Sigmoid colon (tissue), 7 donors: ENCODE measurements around the gene SIDT2. TPM values are rescaled to one million over a fixed set of nuclear protein-coding genes. Genes with fewer than 3 reads are reported as not detected.

Experiments
- DNase-seq: peaks from one replicate; pipeline ENCODE4 v3.0.0-alpha.2; 2019
- H3K27ac ChIP-seq, 4 donors: fragments of 200-600 bp; sonication (generic); one replicate each; pipeline ENCODE4 v1.5.1; 2016 to 2019; ENCODE audit warnings: mild to moderate bottlenecking in 1 of 4
- H3K27me3 ChIP-seq, 3 donors: fragments of 200-600 bp; sonication (generic); one replicate each; pipeline ENCODE4 v1.5.1; 2019; ENCODE audit warnings: mild to moderate bottlenecking in 1 of 3
- H3K36me3 ChIP-seq, 4 donors: fragments of 200-600 bp; sonication (generic); one replicate each; pipeline ENCODE4 v1.5.1; 2016 to 2019
- H3K4me1 ChIP-seq, 4 donors: fragments of 200-600 bp; sonication (generic); one replicate each; pipeline ENCODE4 v1.5.1; 2017 to 2019
- H3K4me3 ChIP-seq, 4 donors: fragments of 200-600 bp; sonication (generic); one replicate each; pipeline ENCODE4 v1.5.1; 2017 to 2019; ENCODE audit warnings: mild to moderate bottlenecking in 2 of 4, moderate library complexity in 1 of 4
- H3K9me3 ChIP-seq, 4 donors: fragments of 200-600 bp in 3 of 4; sonication (generic) in 3 of 4; one replicate each; pipeline versions ENCODE4 v1.5.1 to v1.6.1; 2013 to 2019
- EP300 ChIP-seq, 4 donors: sonication (generic); formaldehyde crosslinking; IDR thresholded peaks; one replicate each; pipeline ENCODE4 v1.6.1; 2017; ENCODE audit warnings: antibody characterized with exemption in 4 of 4
- POLR2A ChIP-seq, 2 donors: fragments of 450-650 bp; IDR thresholded peaks; one replicate each; pipeline ENCODE4 v1.6.1; 2016; ENCODE audit warnings: antibody characterized with exemption in 2 of 2, mild to moderate bottlenecking in 2 of 2, moderate library complexity in 2 of 2
- POLR2AphosphoS5 ChIP-seq, 4 donors: sonication (generic); formaldehyde crosslinking; IDR thresholded peaks; one replicate each; pipeline ENCODE4 v1.6.1; 2017; ENCODE audit warnings: antibody characterized with exemption in 4 of 4
- WGBS, 2 donors: extraction: QIAGEN DNeasy Blood & Tissue Kit; methylation state at CpG; one replicate each; pipeline ENCODE4 v1.1.7; 2013; 5-methylcytosine and 5-hydroxymethylcytosine counted together
- intact Hi-C: fragments of 100-400 bp; cut with DNase I; formaldehyde crosslinking; loops from one replicate; pipeline ENCODE4 v1.15.1; 2023
- polyA plus RNA-seq, 3 donors: library from polyadenylated mRNA; stranded (reverse); fragments of 200-250 nt; gene quantifications; one replicate each; pipeline ENCODE4 v1.2.3, GENCODE V29; 2013
- total RNA-seq, 4 donors: library from RNA; depleted of rRNA; stranded (reverse); fragments of >200 nt; gene quantifications; one replicate each; pipeline ENCODE4 v1.1.0, GENCODE V29; 2016
- TF ChIP-seq, protein P1 (sequence below), 4 experiments: fragments of 450-650 bp in 3 of 4; fragments of 200-600 bp in 1 of 4; IDR thresholded peaks; one replicate each; pipeline ENCODE4 v1.5.1; 2016 to 2019; ENCODE audit warnings: antibody characterized with exemption in 4 of 4, mild to moderate bottlenecking in 3 of 4, moderate library complexity in 2 of 4
- donor health status: healthy with polysubstance abuse.
- donor health status: Bipolar disorder and iron deficiency.
- donor health status: healthy.

Gene SIDT2
- total and polyA plus RNA-seq, 7 donors, result 7.6 to 50.7 (median 22.1) TPM

DNA sequence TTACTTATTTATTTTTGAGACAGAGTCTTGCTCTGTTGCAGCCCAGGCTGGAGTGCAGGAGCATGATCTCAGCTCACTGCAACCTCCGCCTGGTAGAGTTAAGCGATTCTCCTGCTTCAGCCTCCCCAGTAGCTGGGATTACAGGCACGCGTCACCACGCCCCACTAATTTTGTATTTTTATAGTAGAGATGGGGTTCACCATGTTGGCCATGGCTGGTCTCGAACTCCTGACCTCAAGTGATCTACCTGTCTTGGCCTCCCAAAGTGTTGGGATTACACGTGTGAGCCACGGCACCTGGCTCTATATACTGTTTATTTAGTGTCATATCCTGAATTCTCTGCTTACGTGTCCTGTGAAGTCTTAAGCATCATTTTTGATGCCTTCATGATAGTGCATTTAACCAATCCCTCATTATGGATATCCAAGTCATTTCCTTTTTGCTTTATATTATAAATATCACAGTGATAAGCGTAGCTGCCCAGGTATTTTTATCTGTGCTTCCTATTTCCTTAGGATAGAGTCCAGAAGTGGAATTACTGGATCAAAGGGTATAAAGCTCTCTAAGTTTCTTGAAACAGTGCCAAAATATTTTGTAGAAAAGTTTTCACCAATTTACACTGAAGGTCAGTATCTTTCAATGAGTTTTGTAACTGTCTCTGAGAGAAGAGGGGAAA lies 871 bp upstream of the SIDT2 start:
- peaks cover 3 to 13% (median 7%) of the 10 kb centered on the region in 4 donors for H3K36me3 ChIP-seq
- no peaks in the 10 kb centered on the region for H3K9me3 ChIP-seq
- intact Hi-C loops, result loop anchor here (2.0 kb wide), 2 partner anchors 33 to 55 kb away; partner anchors contain the start of genes PAFAH1B2, PCSK7 and RNF214
- WGBS, 2 donors, result 35 to 73% methylated on average over 10 of the region's 10 CpGs
- no peak for TF ChIP-seq EP300 (IDR thresholded peaks at IDR 0.05)
- TF ChIP-seq POLR2AphosphoS5 (IDR thresholded peaks at IDR 0.05), result no peak
- no peak for TF ChIP-seq POLR2A (IDR thresholded peaks at IDR 0.05)
- TF ChIP-seq, protein P1, sequence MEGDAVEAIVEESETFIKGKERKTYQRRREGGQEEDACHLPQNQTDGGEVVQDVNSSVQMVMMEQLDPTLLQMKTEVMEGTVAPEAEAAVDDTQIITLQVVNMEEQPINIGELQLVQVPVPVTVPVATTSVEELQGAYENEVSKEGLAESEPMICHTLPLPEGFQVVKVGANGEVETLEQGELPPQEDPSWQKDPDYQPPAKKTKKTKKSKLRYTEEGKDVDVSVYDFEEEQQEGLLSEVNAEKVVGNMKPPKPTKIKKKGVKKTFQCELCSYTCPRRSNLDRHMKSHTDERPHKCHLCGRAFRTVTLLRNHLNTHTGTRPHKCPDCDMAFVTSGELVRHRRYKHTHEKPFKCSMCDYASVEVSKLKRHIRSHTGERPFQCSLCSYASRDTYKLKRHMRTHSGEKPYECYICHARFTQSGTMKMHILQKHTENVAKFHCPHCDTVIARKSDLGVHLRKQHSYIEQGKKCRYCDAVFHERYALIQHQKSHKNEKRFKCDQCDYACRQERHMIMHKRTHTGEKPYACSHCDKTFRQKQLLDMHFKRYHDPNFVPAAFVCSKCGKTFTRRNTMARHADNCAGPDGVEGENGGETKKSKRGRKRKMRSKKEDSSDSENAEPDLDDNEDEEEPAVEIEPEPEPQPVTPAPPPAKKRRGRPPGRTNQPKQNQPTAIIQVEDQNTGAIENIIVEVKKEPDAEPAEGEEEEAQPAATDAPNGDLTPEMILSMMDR (IDR thresholded peaks at IDR 0.05), result no peak
- peak overlapping the region; percentile 92 to 99 (median 96) for H3K27ac ChIP-seq
- DNase-seq, result peak; percentile 39
- H3K4me1 ChIP-seq, result peaks cover 0 to 49% (median 35%) of the 10 kb centered on the region in 4 donors
- peak overlapping the region; percentile 77 to 99 (median 88) for H3K4me3 ChIP-seq
- H3K27me3 ChIP-seq, result no peaks in the 10 kb centered on the region

DNA sequence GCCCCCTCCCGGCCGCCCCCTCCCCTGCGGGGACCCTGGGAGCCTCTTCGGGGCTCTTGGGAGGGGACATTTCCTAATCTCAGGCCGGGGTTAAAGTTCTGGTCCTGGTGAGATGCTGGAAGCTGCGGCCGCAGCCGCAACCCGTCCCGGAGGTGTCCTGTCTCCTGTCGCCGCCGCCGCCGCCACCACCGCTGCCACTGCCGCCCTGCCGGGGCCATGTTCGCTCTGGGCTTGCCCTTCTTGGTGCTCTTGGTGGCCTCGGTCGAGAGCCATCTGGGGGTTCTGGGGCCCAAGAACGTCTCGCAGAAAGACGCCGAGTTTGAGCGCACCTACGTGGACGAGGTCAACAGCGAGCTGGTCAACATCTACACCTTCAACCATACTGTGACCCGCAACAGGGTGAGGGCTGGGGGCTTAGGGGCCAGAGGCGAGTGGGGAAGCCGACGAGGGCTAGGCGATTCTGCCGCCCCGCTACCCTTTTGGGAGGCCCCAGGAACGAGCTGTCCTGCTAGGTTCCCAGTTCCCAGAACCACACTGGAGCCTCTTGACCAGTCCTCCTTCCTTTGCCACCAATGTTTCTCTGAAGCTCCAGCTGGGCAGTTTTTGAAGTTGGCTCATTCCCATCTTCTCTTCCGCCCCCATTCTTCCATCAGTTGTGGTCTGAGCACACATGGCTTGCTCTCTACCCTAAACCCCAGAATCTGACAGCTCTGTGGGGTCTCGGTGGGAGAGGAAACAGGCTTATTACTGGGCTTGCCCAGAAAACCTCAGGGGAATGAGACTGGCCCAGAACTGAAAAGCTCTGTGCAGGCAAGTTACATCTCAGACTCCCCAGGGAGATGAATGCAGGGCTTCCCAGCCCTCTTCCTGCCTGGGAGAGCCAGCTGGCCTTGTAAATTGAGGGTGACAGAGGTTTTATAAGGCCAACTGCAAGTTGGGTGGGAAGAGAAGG lies 781 bp downstream of the SIDT2 start:
- H3K4me1 ChIP-seq, result peaks cover 0 to 49% (median 35%) of the 10 kb centered on the region in 4 donors
- peak overlapping the region; percentile 77 to 99 (median 88) for H3K4me3 ChIP-seq
- peak; percentile 68 for DNase-seq
- peak overlapping the region; percentile 92 to 99 (median 96) for H3K27ac ChIP-seq
- no peaks in the 10 kb centered on the region for H3K27me3 ChIP-seq
- TF ChIP-seq POLR2AphosphoS5 (IDR thresholded peaks at IDR 0.05) (peak in 3 of 4 donors; percentile 4 to 43 (median 40)), POLR2A (IDR thresholded peaks at IDR 0.05) (peak in 1 of 2 donors; percentile 16), EP300 (IDR thresholded peaks at IDR 0.05) (no peak)
- 1% methylated on average over 39 of the region's 39 CpGs for WGBS, 2 donors
- intact Hi-C loops, result loop anchor here (2.0 kb wide), 2 partner anchors 35 to 53 kb away; partner anchors contain the start of genes PAFAH1B2, PCSK7 and RNF214
- peaks cover 7 to 28% (median 15%) of the 10 kb centered on the region in 4 donors for H3K36me3 ChIP-seq
- no peaks in the 10 kb centered on the region for H3K9me3 ChIP-seq

DNA sequence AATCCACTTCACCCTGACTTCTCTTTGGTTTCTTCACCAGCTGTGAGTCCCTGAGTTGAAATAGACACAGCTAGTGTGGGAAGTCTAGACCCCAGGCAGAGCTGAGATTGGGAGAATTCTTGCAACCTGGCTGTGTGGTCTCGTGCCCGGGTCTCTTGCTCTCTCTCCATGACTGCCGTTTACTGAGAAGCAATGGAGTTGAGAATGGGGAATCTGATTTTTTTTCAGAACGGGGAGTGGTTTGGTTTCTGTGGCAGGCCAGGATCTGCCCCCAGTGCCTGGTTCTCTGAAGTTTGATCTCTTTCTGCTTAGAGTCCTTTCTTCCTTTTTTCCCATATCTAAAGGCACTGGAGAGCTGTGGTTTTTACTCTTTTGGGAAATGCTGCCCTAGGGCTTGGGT lies 1.5 kb downstream of the SIDT2 start:
- H3K27me3 ChIP-seq, result no peaks in the 10 kb centered on the region
- TF ChIP-seq, protein P1 (IDR thresholded peaks at IDR 0.05), result no peak
- no peak for TF ChIP-seq EP300 (IDR thresholded peaks at IDR 0.05)
- no peak for TF ChIP-seq POLR2A (IDR thresholded peaks at IDR 0.05)
- peak in 1 of 4 donors; percentile 2 for TF ChIP-seq POLR2AphosphoS5 (IDR thresholded peaks at IDR 0.05)
- H3K9me3 ChIP-seq, result no peaks in the 10 kb centered on the region
- H3K27ac ChIP-seq, result peak overlapping the region; percentile 92 to 99 (median 96)
- peak overlapping the region; percentile 77 to 99 (median 88) for H3K4me3 ChIP-seq
- H3K36me3 ChIP-seq, result peaks cover 7 to 33% (median 17%) of the 10 kb centered on the region in 4 donors
- H3K4me1 ChIP-seq, result peaks cover 0 to 49% (median 35%) of the 10 kb centered on the region in 4 donors
- WGBS, 2 donors, result 26 to 39% methylated on average over 4 of the region's 4 CpGs
- peak; percentile 62 for DNase-seq
- intact Hi-C loops, result loop anchor here (2.0 kb wide), 2 partner anchors 17 to 47 kb away; no protein-coding TSS in a partner anchor

DNA sequence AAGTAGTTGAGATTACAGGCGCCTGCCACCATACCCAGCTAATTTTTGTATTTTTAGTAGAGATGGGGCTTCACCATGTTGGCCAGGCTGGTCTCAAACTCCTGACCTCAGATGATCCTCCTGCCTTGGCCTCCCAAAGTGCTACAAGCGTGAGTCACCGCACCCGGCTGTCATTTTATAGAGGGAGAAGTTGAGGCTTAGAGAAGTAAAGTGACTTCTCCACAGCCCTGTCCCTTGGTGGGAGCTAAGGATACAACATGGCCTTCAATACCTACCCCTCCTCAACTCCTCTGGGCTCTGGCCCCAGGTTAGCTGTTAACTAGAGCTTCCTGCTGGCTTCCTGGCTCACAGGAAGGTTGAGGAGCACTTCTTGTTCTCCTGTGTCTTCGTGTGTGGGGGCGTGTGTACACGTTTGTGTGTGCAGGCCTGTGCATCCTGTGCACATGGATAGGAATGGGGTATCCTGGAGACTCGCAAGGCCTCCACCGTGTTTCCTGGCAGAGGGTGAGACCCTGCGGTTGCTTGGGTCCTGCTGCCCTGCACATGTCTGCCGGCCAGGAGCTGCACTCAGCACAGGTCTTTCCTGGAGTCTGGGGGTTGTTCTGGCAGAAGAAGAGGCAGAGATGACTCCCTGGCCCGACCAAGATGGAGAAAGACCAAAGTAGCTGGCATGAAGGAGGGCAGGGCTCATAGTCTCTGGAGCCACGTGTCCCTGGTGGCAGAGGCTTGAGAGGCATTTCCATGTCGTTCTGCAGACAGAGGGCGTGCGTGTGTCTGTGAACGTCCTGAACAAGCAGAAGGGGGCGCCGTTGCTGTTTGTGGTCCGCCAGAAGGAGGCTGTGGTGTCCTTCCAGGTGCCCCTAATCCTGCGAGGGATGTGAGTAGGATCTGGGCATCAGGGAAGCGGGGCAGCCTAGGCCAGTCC lies 2.4 kb downstream of the SIDT2 start:
- DNase-seq, result peak; percentile 92
- Histone ChIP-seq H3K27me3 (no peaks in the 10 kb centered on the region), H3K9me3 (no peaks in the 10 kb centered on the region), H3K36me3 (peaks cover 7 to 42% (median 17%) of the 10 kb centered on the region in 4 donors), H3K4me1 (peaks cover 0 to 47% (median 35%) of the 10 kb centered on the region in 4 donors), H3K4me3 (peak overlapping the region in 1 of 4 donors; percentile 78), H3K27ac (peak overlapping the region; percentile 92 to 99 (median 96))
- WGBS, 2 donors, result 43 to 50% methylated on average over 22 of the region's 22 CpGs
- intact Hi-C loops, result loop anchor here (2.0 kb wide), 2 partner anchors 16 to 46 kb away; no protein-coding TSS in a partner anchor
- TF ChIP-seq EP300 (IDR thresholded peaks at IDR 0.05), result no peak
- TF ChIP-seq POLR2AphosphoS5 (IDR thresholded peaks at IDR 0.05), result peak in 3 of 4 donors; percentile 44 to 57 (median 52)
- TF ChIP-seq POLR2A (IDR thresholded peaks at IDR 0.05), result no peak
- TF ChIP-seq, protein P1 (IDR thresholded peaks at IDR 0.05), result peak; percentile 79 to 95 (median 86)
